Panc1 (cell line): ENCODE data around the gene CACTIN. TPM values are rescaled to one million over a fixed set of nuclear protein-coding genes. Genes with fewer than 3 reads are reported as not detected.

Experiments used
- ATAC-seq: fragments of 200-7000 bp; cut with Tn5 transposase; 2 replicates; pipeline ENCODE4 v1.9.1; 2020; ENCODE audit warnings: mild to moderate bottlenecking, moderate library complexity
- BruUV-seq: library from RNA; stranded (reverse); fragments of 400-500 nt; replicated peaks from 2 replicates; lab custom pipeline; 2021; lab: Mats Ljungman, UMichigan
- CTCF ChIA-PET: fragments of 300-600 bp; sonication (Branson Sonifier 250); formaldehyde crosslinking; loops from one replicate; lab custom pipeline; 2022; ENCODE audit warnings: antibody characterized with exemption; lab: Charles Lee
- POLR2A ChIA-PET: fragments of 300-600 bp; sonication (Branson Sonifier 250); formaldehyde crosslinking; loops from one replicate; lab custom pipeline; 2022; ENCODE audit warnings: antibody characterized with exemption; lab: Charles Lee
- DNase-seq: peaks from one replicate; pipeline ENCODE4 v3.0.0-alpha.2; 2010; ENCODE audit warnings: low read depth, low spot score
- H3K27ac ChIP-seq: 2 replicates; pipeline ENCODE4 v1.5.1; 2011; ENCODE audit warnings: mild to moderate bottlenecking, low read length, inconsistent platforms
- H3K27me3 ChIP-seq: fragments of 200-500 bp; sonication (Bioruptor generic); 2 replicates; pipeline ENCODE4 v1.6.0; 2014; ENCODE audit warnings: low read length, inconsistent platforms; ENCODE audit not compliant: control insufficient read depth, insufficient read depth
- H3K36me3 ChIP-seq: fragments of 200-500 bp; sonication (Bioruptor generic); 2 replicates; pipeline ENCODE4 v1.5.1; 2014; ENCODE audit warnings: inconsistent platforms, mild to moderate bottlenecking, low read length, moderate library complexity; ENCODE audit not compliant: control insufficient read depth, insufficient read depth
- H3K4me1 ChIP-seq: 2 replicates; pipeline ENCODE4 v1.5.1; 2011; ENCODE audit warnings: inconsistent platforms, mild to moderate bottlenecking, low read length, moderate library complexity; ENCODE audit not compliant: control insufficient read depth, insufficient read depth
- H3K4me3 ChIP-seq, 2 experiments: 2 replicates each; pipeline ENCODE4 v1.5.1; 2011 to 2012; ENCODE audit warnings: low read depth in 2 of 2, low read length in 2 of 2, mild to moderate bottlenecking in 2 of 2, inconsistent platforms in 1 of 2, moderate library complexity in 1 of 2
- H3K9me3 ChIP-seq: fragments of 200-500 bp; sonication (Bioruptor generic); 2 replicates; pipeline ENCODE4 v1.5.1; 2014; ENCODE audit warnings: low read depth, mild to moderate bottlenecking, inconsistent platforms, low read length, moderate library complexity; ENCODE audit not compliant: control insufficient read depth, insufficient read depth
- CTCF ChIP-seq: fragments of 450-650 bp; IDR thresholded peaks from 2 replicates; pipeline ENCODE4 v1.5.1; 2017; ENCODE audit warnings: mild to moderate bottlenecking
- POLR2AphosphoS5 ChIP-seq: IDR thresholded peaks from 2 replicates; pipeline ENCODE4 v1.6.1; 2012; ENCODE audit warnings: mild to moderate bottlenecking, low read depth, low read length, moderate library complexity
- REST ChIP-seq, 2 experiments: IDR thresholded peaks; 2 replicates each; pipeline ENCODE4 v1.6.1; 2011 to 2012; ENCODE audit warnings: low read depth in 2 of 2, control low read depth in 1 of 2, low read length in 1 of 2, mild to moderate bottlenecking in 1 of 2, moderate library complexity in 1 of 2; ENCODE audit not compliant: insufficient read depth in 1 of 2
- SIN3A ChIP-seq: IDR thresholded peaks from 2 replicates; pipeline ENCODE4 v1.6.1; 2012; ENCODE audit warnings: low read depth, mild to moderate bottlenecking, low read length, moderate library complexity, borderline replicate concordance; ENCODE audit not compliant: insufficient read depth
- TCF7L2 ChIP-seq: IDR thresholded peaks from 2 replicates; pipeline ENCODE4 v1.6.1; 2011; ENCODE audit warnings: mild to moderate bottlenecking, low read depth, low read length, inconsistent platforms
- in situ Hi-C: cut with HindIII; loops from 2 replicates; pipeline ENCODE4 v1.10.0; 2016; ENCODE audit warnings: low sequenced_read_pairs, low pct_unique_long_range_greater_than_20kb
- intact Hi-C: fragments of 100-400 bp; cut with micrococcal nuclease; formaldehyde crosslinking; loops from one replicate; pipeline ENCODE4 v1.10.0; 2022; ENCODE audit not compliant: unreplicated experiment
- total RNA-seq: library from RNA; stranded (reverse); gene quantifications from one replicate; pipeline ENCODE4 v1.2.1, GENCODE V29; 2021; ENCODE audit not compliant: unreplicated experiment

The CACTIN gene
- total RNA-seq, 1 experiment from 2014 or later: 25.2 TPM

GRCh38 chr19:3663838-3664237, 37.2 kb upstream of the CACTIN start:
- no peak for ATAC-seq
- H3K27me3 ChIP-seq: no peaks in the 10 kb centered on the region
- H3K4me1 ChIP-seq: no peaks in the 10 kb centered on the region
- no peak overlapping the region for H3K27ac ChIP-seq
- no peak overlapping the region for H3K4me3 ChIP-seq
- POLR2A ChIA-PET: no interaction called here
- H3K9me3 ChIP-seq: no peaks in the 10 kb centered on the region
- no peak for DNase-seq
- H3K36me3 ChIP-seq: no peaks in the 10 kb centered on the region
- CTCF ChIA-PET: no interaction called here
- TF ChIP-seq TCF7L2 (no peak), REST (IDR thresholded peaks at IDR 0.05; ENCODE audit: insufficient read depth in 1 of 2, low read depth in 2 of 2, low read length in 1 of 2) (no peak), SIN3A (no peak), CTCF (no peak), POLR2AphosphoS5 (no peak)
- intact Hi-C loops (no loop called here), in situ Hi-C loops (no loop called here)
- BruUV-seq: no TSS peak

GRCh38 chr19:3661284-3662238, 35.0 kb upstream of the CACTIN start:
- TF ChIP-seq TCF7L2 (no peak), POLR2AphosphoS5 (no peak), SIN3A (no peak), REST (IDR thresholded peaks at IDR 0.05; ENCODE audit: insufficient read depth in 1 of 2, low read depth in 2 of 2, low read length in 1 of 2) (no peak), CTCF (no peak)
- Histone ChIP-seq H3K36me3 (no peaks in the 10 kb centered on the region), H3K9me3 (no peaks in the 10 kb centered on the region), H3K27me3 (no peaks in the 10 kb centered on the region), H3K4me3 (no peak overlapping the region), H3K27ac (no peak overlapping the region), H3K4me1 (no peaks in the 10 kb centered on the region)
- ChIA-PET POLR2A (no interaction called here), CTCF (no interaction called here)
- BruUV-seq: no TSS peak
- DNase-seq: no peak
- intact Hi-C loops: no loop called here
- no peak for ATAC-seq
- in situ Hi-C loops: no loop called here
